Muscle layer of colon (tissue), 2 donors: ENCODE data around the gene CEBPA.

Source experiments
- H3K27ac ChIP-seq: one replicate; pipeline ENCODE4 v1.7.0; 2013; ENCODE audit warnings: low read depth, mild to moderate bottlenecking, low read length, moderate library complexity
- H3K27me3 ChIP-seq, 2 donors: one replicate each; pipeline ENCODE4 v1.7.0; 2013; ENCODE audit warnings: low read length in 2 of 2, mild to moderate bottlenecking in 2 of 2; ENCODE audit not compliant: insufficient read depth in 2 of 2, control insufficient read depth in 1 of 2
- H3K36me3 ChIP-seq: one replicate; pipeline ENCODE4 v1.7.0; 2013; ENCODE audit warnings: mild to moderate bottlenecking, low read length; ENCODE audit not compliant: insufficient read depth
- H3K4me1 ChIP-seq: one replicate; pipeline ENCODE4 v1.7.0; 2013; ENCODE audit warnings: mild to moderate bottlenecking, low read length; ENCODE audit not compliant: insufficient read depth
- H3K4me3 ChIP-seq, 2 donors: one replicate each; pipeline ENCODE4 v1.7.0; 2013; ENCODE audit warnings: low read length in 2 of 2, low read depth in 1 of 2, mild to moderate bottlenecking in 1 of 2, moderate library complexity in 1 of 2
- H3K9ac ChIP-seq: one replicate; pipeline ENCODE4 v1.7.0; 2013; ENCODE audit warnings: low read length
- H3K9me3 ChIP-seq: one replicate; pipeline ENCODE4 v1.7.0; 2013; ENCODE audit warnings: mild to moderate bottlenecking, low read length
- donor health status: abdominal sarcoma.
- donor health status: Adenocarcinoma of cecum.

CEBPA gene

DNA sequence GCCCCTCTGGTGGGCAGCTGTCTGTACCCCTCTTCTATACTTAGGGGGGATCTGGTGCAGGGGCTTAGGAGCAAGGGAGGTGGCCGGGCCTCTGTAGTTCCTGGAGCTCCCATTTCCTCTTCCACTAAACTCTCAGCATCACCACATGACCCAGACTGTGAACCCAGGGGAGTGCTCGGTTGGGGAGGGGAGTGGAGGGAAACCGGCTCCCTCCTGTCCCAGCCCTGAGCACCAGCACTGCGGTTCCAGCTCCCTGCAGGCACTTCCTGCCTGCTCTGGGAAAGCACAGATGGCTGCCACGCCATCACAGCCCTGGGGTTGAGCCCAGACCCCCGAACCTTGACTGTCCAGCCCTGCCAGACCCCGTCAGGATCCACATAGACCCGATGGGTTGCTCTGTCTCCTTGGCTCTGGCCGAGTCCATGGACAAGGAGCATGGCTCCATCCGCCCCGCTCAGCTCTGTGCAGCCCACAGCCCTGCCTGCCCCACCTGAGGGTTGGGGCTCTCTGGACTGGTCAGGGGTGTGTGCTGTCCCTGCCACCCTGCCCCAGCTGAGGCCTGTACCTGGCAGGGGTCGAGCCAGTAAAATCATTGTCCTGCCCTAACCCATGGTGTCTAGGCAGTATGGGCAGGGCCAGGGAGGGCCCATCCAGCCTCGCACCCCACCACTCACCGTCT, 40.7 kb downstream of the CEBPA start:
- no peaks in the 10 kb centered on the region for H3K36me3 ChIP-seq
- no peaks in the 10 kb centered on the region for H3K9me3 ChIP-seq
- no peaks in the 10 kb centered on the region for H3K27me3 ChIP-seq
- H3K9ac ChIP-seq = no peak overlapping the region
- no peak overlapping the region for H3K27ac ChIP-seq
- H3K4me3 ChIP-seq = no peak overlapping the region
- H3K4me1 ChIP-seq = no peaks in the 10 kb centered on the region

DNA sequence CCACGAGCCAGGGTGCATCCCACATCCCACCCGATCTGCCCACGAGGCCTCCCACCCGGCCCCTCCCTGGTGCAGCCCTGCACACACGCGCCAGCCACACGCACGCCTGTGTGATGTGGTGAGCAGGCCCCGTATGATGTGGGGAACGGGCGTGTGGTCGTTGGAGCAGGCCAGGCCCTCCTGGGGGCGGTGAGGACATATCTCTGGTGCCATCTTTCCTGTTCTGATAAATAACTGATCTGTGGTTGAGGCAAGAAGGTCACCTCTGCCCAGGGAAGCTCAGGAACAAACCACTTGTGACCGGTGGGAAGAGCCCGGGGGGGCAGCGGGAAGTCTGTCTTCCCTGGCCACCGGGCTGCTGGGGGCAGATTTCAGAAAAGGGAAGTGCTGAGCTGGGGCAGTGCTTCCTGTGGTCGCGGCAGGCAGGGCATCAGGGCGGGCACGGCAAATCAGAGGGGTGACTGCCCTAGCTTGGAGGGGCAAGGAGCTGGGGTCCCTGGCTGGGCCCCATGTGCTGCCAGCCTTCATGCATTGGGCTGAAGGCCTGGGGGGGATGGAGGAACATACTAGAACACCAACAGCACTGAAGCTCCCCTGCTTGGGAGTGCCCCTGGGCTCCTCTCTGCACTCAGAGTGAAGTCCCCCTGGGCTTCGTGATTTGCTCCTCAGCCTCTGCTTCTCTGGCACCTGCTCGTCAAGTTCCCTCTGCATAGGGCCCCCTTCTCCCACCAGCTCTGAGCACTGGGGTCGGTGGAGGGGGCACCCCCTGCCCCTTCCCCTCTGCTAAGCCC, 41.5 kb downstream of the CEBPA start:
- no peak overlapping the region for H3K4me3 ChIP-seq
- no peak overlapping the region for H3K27ac ChIP-seq
- H3K27me3 ChIP-seq = no peaks in the 10 kb centered on the region
- H3K4me1 ChIP-seq = no peaks in the 10 kb centered on the region
- H3K9me3 ChIP-seq = no peaks in the 10 kb centered on the region
- H3K9ac ChIP-seq = no peak overlapping the region
- no peaks in the 10 kb centered on the region for H3K36me3 ChIP-seq

DNA sequence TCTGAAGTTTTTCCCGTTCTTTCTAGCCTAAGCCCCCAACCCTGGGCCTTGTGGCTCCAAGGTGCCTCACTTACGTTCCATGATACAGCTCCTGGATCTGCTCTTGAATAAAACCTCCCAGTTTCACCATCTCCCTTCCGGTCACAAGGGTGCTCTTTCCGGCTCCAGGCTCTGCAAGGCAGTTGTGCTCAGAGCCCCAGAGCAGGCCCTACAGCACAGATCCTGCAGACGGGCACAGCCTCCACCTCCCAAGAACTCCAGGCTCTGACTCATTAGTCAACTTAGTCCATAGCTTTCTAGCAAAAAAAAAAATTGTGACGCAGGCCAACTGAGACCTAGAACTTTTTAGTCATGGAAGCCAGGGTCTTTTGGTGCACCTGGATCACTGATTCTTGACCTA, 42.8 kb downstream of the CEBPA start:
- Histone ChIP-seq H3K27ac (no peak overlapping the region), H3K9me3 (no peaks in the 10 kb centered on the region), H3K4me3 (no peak overlapping the region), H3K4me1 (no peaks in the 10 kb centered on the region), H3K36me3 (no peaks in the 10 kb centered on the region), H3K27me3 (no peaks in the 10 kb centered on the region), H3K9ac (no peak overlapping the region)

DNA sequence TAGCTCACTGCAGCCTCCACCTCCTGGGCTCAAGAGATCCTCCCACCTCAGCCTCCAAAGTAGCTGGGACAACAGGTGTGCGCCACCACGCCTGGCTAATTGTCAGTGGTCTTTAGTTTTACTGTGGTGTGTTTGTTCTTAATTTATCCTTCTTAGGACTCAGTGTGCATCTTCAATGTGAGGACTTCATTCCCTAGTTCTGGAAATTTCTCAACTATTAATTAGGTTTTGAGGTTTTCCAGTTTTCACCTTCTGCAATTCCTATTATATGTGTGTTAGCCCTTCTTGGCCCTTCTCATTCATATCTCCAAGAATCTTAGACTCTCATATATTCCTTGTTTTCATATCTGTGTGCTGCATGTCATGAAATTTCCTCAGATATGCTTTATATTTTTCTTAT, 44.5 kb downstream of the CEBPA start:
- Histone ChIP-seq H3K9ac (no peak overlapping the region), H3K9me3 (no peaks in the 10 kb centered on the region), H3K27me3 (no peaks in the 10 kb centered on the region), H3K36me3 (no peaks in the 10 kb centered on the region), H3K4me1 (no peaks in the 10 kb centered on the region), H3K27ac (no peak overlapping the region), H3K4me3 (no peak overlapping the region)

DNA sequence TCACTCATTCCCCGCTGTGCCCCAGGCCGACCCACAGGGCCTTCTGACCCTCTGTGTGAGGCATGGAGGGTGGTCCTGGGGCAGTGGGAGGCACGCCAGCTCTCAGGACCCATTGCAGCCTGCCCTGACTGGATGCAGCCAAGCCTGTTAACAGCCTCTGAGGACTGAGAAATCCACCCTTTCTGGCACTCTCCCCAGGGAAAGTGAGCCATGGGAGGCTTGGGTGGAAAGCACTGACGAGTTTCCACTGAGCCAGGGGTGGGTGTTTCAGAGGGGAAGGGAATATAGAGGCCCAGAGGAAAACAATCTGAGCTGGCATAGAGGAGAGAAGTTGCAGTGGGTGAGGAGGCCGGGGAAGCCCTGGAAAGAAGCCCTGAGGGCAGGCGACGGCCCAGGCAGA, 46.1 kb downstream of the CEBPA start:
- no peaks in the 10 kb centered on the region for H3K36me3 ChIP-seq
- H3K4me3 ChIP-seq = no peak overlapping the region
- H3K9ac ChIP-seq = no peak overlapping the region
- no peaks in the 10 kb centered on the region for H3K9me3 ChIP-seq
- H3K27me3 ChIP-seq = no peaks in the 10 kb centered on the region
- no peaks in the 10 kb centered on the region for H3K4me1 ChIP-seq
- H3K27ac ChIP-seq = no peak overlapping the region

DNA sequence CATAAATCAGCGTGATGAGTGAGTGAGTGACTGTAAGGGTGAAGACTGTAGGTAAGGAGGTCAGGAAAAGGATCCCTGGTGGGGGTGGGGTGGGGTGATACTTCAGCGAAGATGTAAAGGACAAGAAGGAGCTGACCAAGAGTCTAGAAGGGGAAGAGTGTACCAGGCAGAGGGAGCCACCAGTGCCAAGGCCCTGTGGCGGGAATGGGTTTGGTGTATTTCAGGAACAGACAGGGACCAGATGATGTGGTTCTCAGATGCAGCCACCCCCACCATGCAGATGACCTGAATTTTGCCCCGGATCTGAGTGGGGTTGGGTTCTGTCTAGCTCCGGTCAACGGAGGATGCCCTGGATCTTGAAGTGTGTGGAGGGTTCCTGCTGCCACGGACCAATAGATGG, 46.6 kb downstream of the CEBPA start:
- no peaks in the 10 kb centered on the region for H3K9me3 ChIP-seq
- no peak overlapping the region for H3K4me3 ChIP-seq
- no peaks in the 10 kb centered on the region for H3K4me1 ChIP-seq
- H3K36me3 ChIP-seq = no peaks in the 10 kb centered on the region
- H3K9ac ChIP-seq = no peak overlapping the region
- H3K27ac ChIP-seq = no peak overlapping the region
- H3K27me3 ChIP-seq = no peaks in the 10 kb centered on the region

DNA sequence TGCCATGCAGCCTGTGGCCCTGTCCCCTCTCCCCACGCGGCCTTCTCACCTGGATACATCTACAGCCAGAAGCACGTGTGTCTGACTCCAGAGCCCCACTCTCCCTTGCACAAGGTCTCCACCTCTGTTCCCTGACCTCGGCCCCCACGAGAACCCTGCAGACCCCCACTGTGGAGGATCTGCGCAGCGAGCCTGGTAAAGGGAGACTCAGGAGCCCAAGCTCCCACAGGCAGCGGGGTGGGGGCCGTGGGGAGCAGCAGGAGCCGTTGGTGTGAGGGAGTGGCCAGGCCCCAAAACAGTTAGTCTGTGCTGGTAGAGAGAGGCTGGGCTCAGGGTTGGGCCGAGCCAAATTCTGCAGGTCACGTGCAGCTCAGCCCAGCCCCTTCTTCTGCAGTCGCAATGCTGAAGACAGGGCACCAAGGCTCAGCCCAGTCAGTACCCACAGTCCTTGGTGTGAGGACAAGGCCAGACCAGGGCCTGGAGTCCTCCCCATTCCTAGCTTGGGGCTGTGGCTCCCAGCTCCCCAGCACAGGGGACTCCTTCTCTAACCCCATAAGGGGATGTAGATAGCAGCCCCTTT, 48.0 kb downstream of the CEBPA start:
- Histone ChIP-seq H3K4me1 (no peaks in the 10 kb centered on the region), H3K9ac (no peak overlapping the region), H3K27ac (no peak overlapping the region), H3K36me3 (no peaks in the 10 kb centered on the region), H3K4me3 (no peak overlapping the region), H3K9me3 (no peaks in the 10 kb centered on the region), H3K27me3 (no peaks in the 10 kb centered on the region)

DNA sequence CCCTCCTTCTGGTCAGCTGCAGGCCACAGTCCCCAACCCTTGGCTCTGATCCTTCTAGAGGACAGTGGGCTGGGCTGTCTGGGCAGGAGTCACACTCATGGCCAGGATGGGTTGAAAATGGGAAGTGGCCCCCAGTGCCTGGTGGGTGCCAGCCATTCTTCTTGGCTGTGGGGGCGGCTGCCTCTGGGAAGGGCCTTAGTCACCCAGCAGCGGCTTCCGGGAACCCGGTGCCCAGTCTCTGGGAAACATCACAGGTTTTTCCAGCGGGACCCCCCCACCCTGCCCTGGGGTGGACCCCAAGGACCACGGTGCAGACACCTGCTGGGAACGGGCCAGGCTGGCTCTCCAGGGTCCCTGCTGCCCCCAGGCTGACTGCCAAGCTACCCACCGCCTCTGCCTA, 49.4 kb downstream of the CEBPA start:
- Histone ChIP-seq H3K4me3 (no peak overlapping the region), H3K36me3 (no peaks in the 10 kb centered on the region), H3K9ac (no peak overlapping the region), H3K9me3 (no peaks in the 10 kb centered on the region), H3K27ac (no peak overlapping the region), H3K27me3 (no peaks in the 10 kb centered on the region), H3K4me1 (no peaks in the 10 kb centered on the region)

DNA sequence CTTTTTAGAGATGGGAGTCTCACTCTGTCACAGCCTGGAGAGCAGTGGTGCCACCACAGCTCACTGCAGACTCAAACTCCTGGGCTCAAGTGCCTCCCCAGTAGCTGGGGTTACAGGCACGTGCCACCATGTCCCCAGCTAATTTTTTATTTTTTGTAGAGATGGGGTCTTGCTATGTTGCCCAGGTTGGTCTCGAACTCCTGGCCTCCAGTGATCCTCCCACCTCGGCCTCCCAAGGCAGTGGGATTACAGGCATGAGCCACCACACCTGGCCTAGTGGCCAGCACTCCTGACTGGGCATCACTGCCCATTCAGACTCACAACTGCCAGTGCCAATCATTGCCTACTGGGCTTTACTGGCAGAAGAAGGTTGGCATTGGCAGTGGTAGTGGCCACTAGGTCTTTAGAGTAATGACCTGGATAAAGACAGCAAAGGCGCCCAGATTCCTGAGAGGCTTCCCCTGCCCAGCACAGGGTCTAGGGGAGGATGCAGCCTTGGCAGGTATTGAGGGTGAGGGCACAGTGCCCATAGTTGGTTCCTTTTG, 49.8 kb downstream of the CEBPA start:
- H3K27me3 ChIP-seq = no peaks in the 10 kb centered on the region
- no peaks in the 10 kb centered on the region for H3K4me1 ChIP-seq
- H3K9ac ChIP-seq = no peak overlapping the region
- H3K36me3 ChIP-seq = no peaks in the 10 kb centered on the region
- H3K27ac ChIP-seq = no peak overlapping the region
- no peaks in the 10 kb centered on the region for H3K9me3 ChIP-seq
- H3K4me3 ChIP-seq = no peak overlapping the region

DNA sequence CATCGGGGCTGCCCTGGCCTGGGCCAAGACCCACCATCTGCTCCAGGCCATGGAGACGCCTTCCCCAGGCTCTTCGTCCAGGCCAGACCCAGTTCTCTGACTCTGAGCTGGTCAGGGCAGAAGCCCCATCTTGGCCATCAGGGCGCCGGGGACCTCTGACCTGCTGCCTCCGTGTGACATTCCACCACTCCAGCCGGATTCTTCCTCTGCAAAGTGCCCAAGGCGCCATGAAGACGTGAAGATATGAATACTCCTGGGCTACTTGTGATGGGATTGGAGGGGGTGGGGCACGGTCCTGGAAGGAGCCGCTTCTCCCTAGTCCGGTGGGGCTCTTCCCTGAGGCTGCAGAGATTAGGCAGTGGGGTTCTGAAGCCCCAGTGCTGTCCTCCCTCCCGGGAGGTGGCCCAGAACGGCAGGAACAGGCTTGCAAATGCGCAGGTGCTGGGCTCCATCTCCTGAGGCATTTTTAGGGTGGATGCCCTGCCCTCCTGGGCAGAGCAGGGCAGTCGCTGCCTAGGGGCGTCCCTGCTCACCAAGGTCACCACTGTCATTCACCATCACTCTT, 50.7 kb downstream of the CEBPA start:
- no peaks in the 10 kb centered on the region for H3K27me3 ChIP-seq
- H3K27ac ChIP-seq = no peak overlapping the region
- no peaks in the 10 kb centered on the region for H3K9me3 ChIP-seq

DNA sequence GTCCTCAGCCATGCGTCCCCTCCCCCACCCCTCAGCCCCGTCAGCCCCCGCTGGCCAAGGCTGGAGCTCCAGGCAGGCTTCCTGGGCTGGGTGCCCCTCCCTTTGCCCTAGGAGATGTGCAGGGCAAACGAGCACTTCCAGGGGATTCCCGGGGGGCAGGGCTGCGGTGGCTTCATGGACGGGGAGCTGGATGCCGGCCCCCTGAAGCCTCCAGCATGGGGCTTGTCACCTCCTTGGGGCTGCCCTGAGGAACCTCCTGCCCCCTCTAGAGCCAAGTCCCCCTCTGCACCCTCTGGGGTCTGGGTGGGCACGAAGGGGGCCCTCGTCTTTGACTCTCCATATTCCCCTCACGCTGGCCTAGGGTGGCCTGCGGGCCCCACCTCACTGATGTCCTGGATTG, 51.3 kb downstream of the CEBPA start:
- H3K9me3 ChIP-seq = no peaks in the 10 kb centered on the region
- H3K27me3 ChIP-seq = no peaks in the 10 kb centered on the region
- H3K9ac ChIP-seq = no peak overlapping the region
- no peak overlapping the region for H3K27ac ChIP-seq
- H3K4me3 ChIP-seq = no peak overlapping the region
- H3K36me3 ChIP-seq = no peaks in the 10 kb centered on the region
- H3K4me1 ChIP-seq = no peaks in the 10 kb centered on the region

More for the DNA sequence above, 50.7 kb downstream of the CEBPA start:
- Histone ChIP-seq H3K36me3 (no peaks in the 10 kb centered on the region), H3K4me3 (no peak overlapping the region), H3K9ac (no peak overlapping the region), H3K4me1 (no peaks in the 10 kb centered on the region)
